WERI-Rb-1 (cell line): ENCODE results near the gene BNC2.

Experiments
- DNase-seq: peaks from one replicate; pipeline ENCODE4 v3.0.0-alpha.2; 2020
- H3K27ac ChIP-seq: fragments of 250-450 bp; sonication (Bioruptor Pico); 2 replicates; pipeline ENCODE4 v1.5.1; 2020; ENCODE audit warnings: mild to moderate bottlenecking, moderate library complexity
- H3K27me3 ChIP-seq: fragments of 250-450 bp; sonication (Bioruptor Pico); 2 replicates; pipeline ENCODE4 v1.5.1; 2021; ENCODE audit warnings: mild to moderate bottlenecking, low read depth, moderate library complexity; ENCODE audit not compliant: insufficient read depth, severe bottlenecking
- H3K36me3 ChIP-seq: fragments of 250-450 bp; sonication (Bioruptor Pico); 2 replicates; pipeline ENCODE4 v1.5.1; 2020; ENCODE audit warnings: mild to moderate bottlenecking, moderate library complexity
- H3K4me3 ChIP-seq: 2 replicates; pipeline ENCODE4 v1.5.1; 2011; ENCODE audit warnings: low read depth, mild to moderate bottlenecking, control low read depth, low read length
- H3K9me3 ChIP-seq: fragments of 250-450 bp; sonication (Bioruptor Pico); 2 replicates; pipeline ENCODE4 v1.5.1; 2021; ENCODE audit warnings: mild to moderate bottlenecking, moderate library complexity; ENCODE audit not compliant: severe bottlenecking
- TF ChIP-seq, protein P1 (sequence below): IDR thresholded peaks from 2 replicates; pipeline ENCODE4 v1.5.1; 2011; ENCODE audit warnings: low read depth, mild to moderate bottlenecking, control low read depth, inconsistent platforms, low read length

Gene BNC2

DNA sequence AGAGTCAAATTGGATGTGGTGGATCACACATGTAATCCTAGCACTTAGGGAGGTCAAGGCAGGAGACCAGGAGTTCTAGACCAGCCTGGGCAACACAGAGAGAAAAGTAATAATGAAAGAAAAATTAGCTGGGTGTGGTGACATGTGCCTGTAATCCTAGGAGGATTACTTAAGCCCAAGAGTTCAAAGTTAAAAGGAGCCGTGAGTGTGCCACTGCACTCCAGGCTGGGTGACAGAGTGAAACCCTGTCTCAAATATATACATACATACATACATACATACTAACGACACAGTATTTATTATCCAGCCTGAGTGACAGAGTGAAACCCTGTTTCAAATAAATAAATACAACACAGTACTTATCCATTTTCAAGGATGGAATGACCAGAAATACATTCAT, 180.3 kb downstream of the BNC2 start:
- TF ChIP-seq, protein P1, sequence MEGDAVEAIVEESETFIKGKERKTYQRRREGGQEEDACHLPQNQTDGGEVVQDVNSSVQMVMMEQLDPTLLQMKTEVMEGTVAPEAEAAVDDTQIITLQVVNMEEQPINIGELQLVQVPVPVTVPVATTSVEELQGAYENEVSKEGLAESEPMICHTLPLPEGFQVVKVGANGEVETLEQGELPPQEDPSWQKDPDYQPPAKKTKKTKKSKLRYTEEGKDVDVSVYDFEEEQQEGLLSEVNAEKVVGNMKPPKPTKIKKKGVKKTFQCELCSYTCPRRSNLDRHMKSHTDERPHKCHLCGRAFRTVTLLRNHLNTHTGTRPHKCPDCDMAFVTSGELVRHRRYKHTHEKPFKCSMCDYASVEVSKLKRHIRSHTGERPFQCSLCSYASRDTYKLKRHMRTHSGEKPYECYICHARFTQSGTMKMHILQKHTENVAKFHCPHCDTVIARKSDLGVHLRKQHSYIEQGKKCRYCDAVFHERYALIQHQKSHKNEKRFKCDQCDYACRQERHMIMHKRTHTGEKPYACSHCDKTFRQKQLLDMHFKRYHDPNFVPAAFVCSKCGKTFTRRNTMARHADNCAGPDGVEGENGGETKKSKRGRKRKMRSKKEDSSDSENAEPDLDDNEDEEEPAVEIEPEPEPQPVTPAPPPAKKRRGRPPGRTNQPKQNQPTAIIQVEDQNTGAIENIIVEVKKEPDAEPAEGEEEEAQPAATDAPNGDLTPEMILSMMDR, result no peak
- Histone ChIP-seq H3K9me3 (no peaks in the 10 kb centered on the region), H3K4me3 (no peak overlapping the region), H3K27ac (no peak overlapping the region), H3K36me3 (no peaks in the 10 kb centered on the region), H3K27me3 (no peaks in the 10 kb centered on the region)
- DNase-seq, result no peak

DNA sequence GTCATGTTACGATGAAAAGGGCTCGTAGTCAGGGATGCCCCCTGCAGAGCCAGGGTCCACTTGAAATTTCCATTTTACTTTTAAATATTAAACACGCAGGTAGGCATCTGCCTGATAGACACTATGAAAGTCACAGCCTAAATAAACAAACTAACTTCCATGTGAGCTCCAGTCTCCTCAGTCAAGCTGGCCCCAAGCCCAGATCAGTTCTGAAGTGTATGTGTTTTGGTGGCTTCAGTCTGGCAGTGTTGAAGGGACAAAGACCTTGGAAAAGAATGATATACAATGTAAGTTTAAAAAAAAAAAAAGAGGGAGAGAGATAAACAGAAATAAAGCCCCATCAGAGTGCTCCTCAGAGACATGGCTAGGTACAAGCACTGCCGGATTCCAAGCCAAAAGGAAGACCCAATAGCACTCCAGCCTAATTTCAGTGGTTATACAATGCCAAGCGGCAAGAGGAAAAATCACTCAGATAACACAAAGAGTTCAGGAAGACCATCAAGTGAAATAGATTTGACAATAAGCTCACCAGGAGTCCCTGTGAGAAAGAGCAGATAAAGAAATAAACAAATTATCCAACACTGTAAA, 181.0 kb downstream of the BNC2 start:
- H3K4me3 ChIP-seq, result no peak overlapping the region
- H3K9me3 ChIP-seq, result no peaks in the 10 kb centered on the region
- no peaks in the 10 kb centered on the region for H3K27me3 ChIP-seq
- no peak for DNase-seq
- H3K36me3 ChIP-seq, result no peaks in the 10 kb centered on the region
- TF ChIP-seq, protein P1, result no peak
- no peak overlapping the region for H3K27ac ChIP-seq

DNA sequence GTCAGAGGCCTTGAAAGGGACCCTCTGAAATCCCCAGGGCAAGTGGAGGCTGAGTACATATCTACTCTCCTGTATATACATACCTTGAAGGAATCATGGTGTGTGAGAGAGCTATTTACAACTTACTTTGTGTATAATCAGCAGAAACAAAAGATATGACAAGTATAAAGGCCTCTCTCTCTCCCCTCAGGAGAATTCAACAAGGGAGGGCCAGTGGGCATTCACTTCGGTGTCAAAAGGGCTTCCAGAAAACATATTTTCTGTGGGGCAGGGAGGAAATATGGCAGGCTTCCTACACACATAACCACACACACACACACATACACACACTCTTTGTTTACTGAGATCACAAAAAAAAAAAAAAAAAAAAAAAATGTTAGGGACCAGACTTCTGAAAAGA, 181.7 kb downstream of the BNC2 start:
- H3K9me3 ChIP-seq, result no peaks in the 10 kb centered on the region
- no peaks in the 10 kb centered on the region for H3K27me3 ChIP-seq
- H3K27ac ChIP-seq, result no peak overlapping the region
- DNase-seq, result no peak
- TF ChIP-seq, protein P1, result no peak
- H3K4me3 ChIP-seq, result no peak overlapping the region
- no peaks in the 10 kb centered on the region for H3K36me3 ChIP-seq

DNA sequence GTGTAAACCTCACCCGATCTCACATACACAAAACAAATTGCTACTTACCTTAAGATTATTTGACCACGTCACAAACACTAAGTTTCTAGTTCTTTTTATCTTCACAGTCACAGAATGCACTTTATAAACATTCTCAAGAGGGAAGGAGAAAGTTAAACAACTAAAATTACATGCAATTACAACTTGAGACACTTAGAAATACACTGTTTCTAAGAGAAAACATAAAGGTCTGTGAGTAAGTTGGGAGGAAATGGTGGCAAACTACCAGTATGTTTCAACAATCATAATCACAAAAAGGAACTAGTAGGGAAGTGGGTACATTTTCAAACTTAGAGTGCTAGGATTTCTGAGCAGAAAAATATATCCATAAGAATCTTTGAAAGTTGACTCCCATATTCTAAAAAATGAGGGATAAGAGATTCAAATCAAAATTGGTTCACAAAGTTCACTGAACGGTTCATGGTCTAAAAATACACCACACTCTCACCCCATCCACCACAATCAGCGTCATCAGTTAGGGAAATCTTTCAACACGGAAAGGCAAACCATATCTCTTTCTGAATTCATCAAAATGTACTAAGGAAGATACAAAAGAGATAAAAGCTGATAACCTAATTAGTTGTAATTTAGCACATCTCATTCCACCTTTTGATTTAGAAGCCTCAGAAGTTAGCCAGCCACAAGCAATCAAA, 182.6 kb downstream of the BNC2 start:
- Histone ChIP-seq H3K36me3 (no peaks in the 10 kb centered on the region), H3K9me3 (no peaks in the 10 kb centered on the region), H3K27ac (no peak overlapping the region), H3K4me3 (no peak overlapping the region), H3K27me3 (no peaks in the 10 kb centered on the region)
- DNase-seq, result no peak
- TF ChIP-seq, protein P1, result no peak

DNA sequence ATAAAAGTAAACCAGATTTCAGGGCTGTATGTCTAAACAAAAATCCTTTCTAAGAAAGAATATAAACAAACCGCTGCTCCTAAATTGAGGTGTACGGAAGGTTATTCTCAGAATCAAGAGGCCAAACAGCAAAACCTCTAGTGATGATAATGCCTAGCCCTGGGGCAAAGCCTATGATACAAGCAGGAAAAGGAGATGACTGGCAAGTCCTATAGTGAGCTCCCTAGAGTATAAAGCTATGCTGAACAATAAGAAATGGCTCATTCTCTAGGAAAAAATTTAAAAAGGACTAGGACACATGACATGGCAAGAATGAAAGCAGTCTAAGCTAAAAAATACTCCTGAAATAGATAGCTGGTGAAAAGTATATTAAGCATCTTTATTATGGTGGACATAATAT, 187.1 kb downstream of the BNC2 start:
- H3K9me3 ChIP-seq, result no peaks in the 10 kb centered on the region

More for the DNA sequence above, 187.1 kb downstream of the BNC2 start:
- Histone ChIP-seq H3K27ac (no peak overlapping the region), H3K27me3 (no peaks in the 10 kb centered on the region), H3K36me3 (no peaks in the 10 kb centered on the region), H3K4me3 (no peak overlapping the region)
- TF ChIP-seq, protein P1, result no peak
- DNase-seq, result no peak
